Uterus (tissue), 2 donors: Measurements from ENCODE around the gene PLPP4.

Experiments
- CTCF ChIP-seq, 4 experiments: fragments of 200-600 bp in 2 of 4; fragments of 450-650 bp in 2 of 4; sonication (generic) in 2 of 4; IDR thresholded peaks; one replicate each; pipeline ENCODE4 v1.5.1; 2016 to 2019; ENCODE audit warnings: antibody characterized with exemption in 4 of 4, mild to moderate bottlenecking in 2 of 4, moderate library complexity in 1 of 4
- POLR2A ChIP-seq, 2 donors: fragments of 450-650 bp; IDR thresholded peaks; one replicate each; pipeline ENCODE4 v1.6.1; 2016; ENCODE audit warnings: antibody characterized with exemption in 2 of 2, mild to moderate bottlenecking in 1 of 2, moderate library complexity in 1 of 2

DNA sequence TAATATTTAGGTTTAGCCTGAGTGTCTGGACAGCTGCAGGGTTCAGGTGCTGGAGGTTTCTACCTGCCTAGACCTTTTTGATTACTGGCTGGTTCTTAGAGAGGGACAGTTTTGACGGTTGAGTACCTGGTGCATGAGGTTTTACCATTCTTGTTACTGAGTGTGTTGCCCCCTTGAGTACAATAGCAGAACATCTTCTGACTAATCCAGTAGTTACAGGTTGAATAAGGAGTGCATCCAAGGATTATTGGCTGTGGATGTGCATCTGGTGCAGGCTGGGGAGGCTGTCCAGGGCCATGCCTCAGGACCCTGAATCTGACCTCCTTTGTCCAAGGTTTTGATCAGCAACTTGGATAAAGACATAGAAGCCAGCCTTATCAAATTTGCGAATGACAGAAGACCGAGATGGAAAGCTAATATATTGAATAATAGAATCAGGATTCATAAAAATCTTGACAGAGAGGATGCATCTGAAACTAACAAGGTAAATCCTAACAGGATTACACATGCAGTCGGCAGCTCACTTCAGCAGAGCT lies 23.1 kb downstream of the PLPP4 start:
- no peak for TF ChIP-seq CTCF (IDR thresholded peaks at IDR 0.05)
- TF ChIP-seq POLR2A (IDR thresholded peaks at IDR 0.05): no peak
